Fibroblast of lung (primary cell): ENCODE data around the gene RCL1. TPM values are rescaled to one million over a fixed set of nuclear protein-coding genes. Genes with fewer than 3 reads are reported as not detected.

Experiments used
- DNase-seq, 2 donors: peaks; one replicate each; pipeline versions ENCODE4 v3.0.0 to v3.0.0-alpha.2; 2010; ENCODE audit warnings: low read depth in 2 of 2
- H2AFZ ChIP-seq: 2 replicates; pipeline ENCODE4 v1.5.1; 2012; ENCODE audit warnings: low read length, control low read depth, inconsistent platforms
- H3K27ac ChIP-seq: 2 replicates; pipeline ENCODE4 v1.5.1; 2011; ENCODE audit warnings: low read length, control low read depth; ENCODE audit not compliant: insufficient read depth
- H3K27me3 ChIP-seq: 2 replicates; pipeline ENCODE4 v1.5.1; 2011; ENCODE audit warnings: mild to moderate bottlenecking, low read length; ENCODE audit not compliant: control insufficient read depth, insufficient read depth
- H3K36me3 ChIP-seq: 2 replicates; pipeline ENCODE4 v1.5.1; 2011; ENCODE audit warnings: low read length; ENCODE audit not compliant: control insufficient read depth, insufficient read depth
- H3K4me1 ChIP-seq: 2 replicates; pipeline ENCODE4 v1.5.1; 2011; ENCODE audit warnings: low read length; ENCODE audit not compliant: control insufficient read depth, insufficient read depth; ENCODE audit errors: extremely low read depth
- H3K4me2 ChIP-seq: 2 replicates; pipeline ENCODE4 v1.5.1; 2011; ENCODE audit warnings: low read length, control low read depth; ENCODE audit not compliant: insufficient read depth; ENCODE audit errors: extremely low read depth
- H3K4me3 ChIP-seq, 4 experiments: fragments of 200-600 bp in 1 of 4; sonication (generic) in 1 of 4; replicated peaks in 1 of 4; 2 replicates each; pipeline ENCODE4 v1.5.1; 2011 to 2016; ENCODE audit warnings: low read length in 4 of 4, low read depth in 3 of 4, mild to moderate bottlenecking in 3 of 4, control low read depth in 2 of 4, inconsistent platforms in 1 of 4, mixed read lengths in 1 of 4; ENCODE audit not compliant: insufficient read depth in 1 of 4; ENCODE audit errors: control extremely low read depth in 1 of 4
- H3K79me2 ChIP-seq: 2 replicates; pipeline ENCODE4 v1.5.1; 2012; ENCODE audit warnings: mild to moderate bottlenecking, low read length, inconsistent platforms; ENCODE audit not compliant: control insufficient read depth, insufficient read depth
- H3K9ac ChIP-seq: 2 replicates; pipeline ENCODE4 v1.5.1; 2011; ENCODE audit warnings: mild to moderate bottlenecking, low read length, control low read depth; ENCODE audit not compliant: insufficient read depth
- H3K9me3 ChIP-seq: 2 replicates; pipeline ENCODE4 v1.5.1; 2012; ENCODE audit warnings: low read depth, low read length; ENCODE audit not compliant: control insufficient read depth, insufficient read depth
- H4K20me1 ChIP-seq: 2 replicates; pipeline ENCODE4 v1.5.1; 2011; ENCODE audit warnings: low read length; ENCODE audit not compliant: control insufficient read depth, insufficient read depth; ENCODE audit errors: extremely low read depth
- CTCF ChIP-seq, 2 donors: IDR thresholded peaks in 1 of 2; conservative IDR thresholded peaks in 1 of 2; 1 replicate in 1 of 2; 2 replicates in 1 of 2; pipeline ENCODE4 v1.5.1; 2011 to 2012; ENCODE audit warnings: low read length in 2 of 2, control low read depth in 1 of 2, inconsistent platforms in 1 of 2, low read depth in 1 of 2, mild to moderate bottlenecking in 1 of 2
- EZH2 ChIP-seq: IDR thresholded peaks from 2 replicates; pipeline ENCODE4 v1.5.1; 2012; ENCODE audit warnings: low read length, control low read depth, mild to moderate bottlenecking; ENCODE audit errors: missing control alignments
- polyA plus RNA-seq, 2 donors: library from polyadenylated mRNA; depleted of rRNA in 1 of 2; stranded (reverse) in 1 of 2; unstranded in 1 of 2; fragments of >200 nt; gene quantifications; 2 replicates each; pipeline ENCODE4 v1.2.1, GENCODE V29; 2011 to 2012; ENCODE audit warnings: missing spikeins in 1 of 2
- total RNA-seq: library from RNA; depleted of rRNA; stranded (reverse); fragments of >200 nt; gene quantifications from 2 replicates; pipeline ENCODE4 v1.2.1, GENCODE V29; 2014

Gene RCL1
- total and polyA plus RNA-seq, 2 donors (not counting 1 experiment from before 2014, with no cell fraction given) = 5.0 to 14.5 TPM

GRCh38 chr9:4836676-4837075 lies 43.9 kb downstream of the RCL1 start:
- no peaks in the 10 kb centered on the region for H4K20me1 ChIP-seq
- peaks cover 22% of the 10 kb centered on the region for H3K4me1 ChIP-seq
- no peaks in the 10 kb centered on the region for H3K27me3 ChIP-seq
- H3K4me2 ChIP-seq = no peak overlapping the region
- no peak overlapping the region for H3K4me3 ChIP-seq
- H3K36me3 ChIP-seq = no peaks in the 10 kb centered on the region
- no peak overlapping the region for H2AFZ ChIP-seq
- H3K27ac ChIP-seq = no peak overlapping the region
- TF ChIP-seq CTCF (conservative IDR thresholded peaks at IDR 0.05 in 1 of 2, IDR thresholded peaks at IDR 0.05 in 1 of 2; ENCODE audit: low read depth in 1 of 2, low read length in 2 of 2) (no peak), EZH2 (no peak)
- H3K9me3 ChIP-seq = no peaks in the 10 kb centered on the region
- H3K79me2 ChIP-seq = no peaks in the 10 kb centered on the region
- peak; percentile 37 to 47 for DNase-seq
- H3K9ac ChIP-seq = no peak overlapping the region

GRCh38 chr9:4837261-4838188 lies 44.8 kb downstream of the RCL1 start:
- no peaks in the 10 kb centered on the region for H4K20me1 ChIP-seq
- no peak overlapping the region for H2AFZ ChIP-seq
- no peaks in the 10 kb centered on the region for H3K36me3 ChIP-seq
- peak overlapping the region; percentile 27 for H3K27ac ChIP-seq
- H3K4me2 ChIP-seq = peak overlapping the region; percentile 41
- no peaks in the 10 kb centered on the region for H3K9me3 ChIP-seq
- TF ChIP-seq EZH2 (no peak), CTCF (conservative IDR thresholded peaks at IDR 0.05 in 1 of 2, IDR thresholded peaks at IDR 0.05 in 1 of 2; ENCODE audit: low read depth in 1 of 2, low read length in 2 of 2) (no peak)
- H3K4me1 ChIP-seq = peaks cover 22% of the 10 kb centered on the region
- H3K4me3 ChIP-seq = no peak overlapping the region
- no peaks in the 10 kb centered on the region for H3K79me2 ChIP-seq
- peak; percentile 94 to 96 for DNase-seq
- no peak overlapping the region for H3K9ac ChIP-seq
- H3K27me3 ChIP-seq = no peaks in the 10 kb centered on the region

GRCh38 chr9:4838189-4838546 lies 45.4 kb downstream of the RCL1 start:
- H3K9me3 ChIP-seq = no peaks in the 10 kb centered on the region
- H3K27ac ChIP-seq = peak overlapping the region; percentile 27
- H3K79me2 ChIP-seq = no peaks in the 10 kb centered on the region
- no peaks in the 10 kb centered on the region for H3K27me3 ChIP-seq
- no peak overlapping the region for H3K4me3 ChIP-seq
- DNase-seq = no peak
- H3K36me3 ChIP-seq = no peaks in the 10 kb centered on the region
- H3K9ac ChIP-seq = no peak overlapping the region
- no peak for TF ChIP-seq CTCF (conservative IDR thresholded peaks at IDR 0.05 in 1 of 2, IDR thresholded peaks at IDR 0.05 in 1 of 2; ENCODE audit: low read depth in 1 of 2, low read length in 2 of 2)
- no peak for TF ChIP-seq EZH2
- peak overlapping the region; percentile 19 for H3K4me2 ChIP-seq
- H3K4me1 ChIP-seq = peaks cover 18% of the 10 kb centered on the region
- H2AFZ ChIP-seq = no peak overlapping the region
- H4K20me1 ChIP-seq = no peaks in the 10 kb centered on the region
